Measurements from ENCODE around the gene SYP. TPM values are rescaled to one million over a fixed set of nuclear protein-coding genes. Genes with fewer than 3 reads are reported as not detected.

Gene SYP
- total RNA-seq, 1 experiment from 2014 or later = 0.75 TPM

DNA sequence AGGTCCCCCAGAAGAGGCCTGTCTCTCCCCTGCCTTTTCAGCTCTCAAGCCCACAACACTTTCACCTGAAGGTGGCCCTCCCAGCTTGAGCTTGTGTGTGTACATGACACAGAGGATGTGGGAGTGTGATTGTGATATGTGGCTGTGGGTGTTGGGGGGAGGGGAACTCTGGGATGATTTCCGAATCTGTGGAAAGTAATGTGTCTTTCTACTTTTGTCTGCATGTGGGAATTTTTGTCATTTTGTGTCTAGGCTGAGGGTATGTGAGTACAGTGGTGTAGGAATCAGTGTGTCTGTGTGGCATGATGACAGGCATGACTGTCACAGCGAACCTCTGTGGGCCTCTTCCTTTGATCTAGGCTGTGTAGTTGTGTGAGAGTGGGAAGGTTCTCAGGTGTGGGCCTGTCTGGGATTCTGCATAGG is 6.4 kb downstream of the SYP start:
- intact Hi-C loops (cut with micrococcal nuclease) = loop anchor here (5.0 to 10.0 kb wide), 2 partner anchors 561 to 684 kb away; partner anchors contain the start of gene USP27X
- H3K9me3 Mint-ChIP-seq (ENCODE audit: unreplicated experiment) = peaks cover 16% of the 10 kb centered on the region
- POLR2A ChIA-PET = interaction anchor here (0.7 to 0.9 kb wide), 3 partner anchors 38 to 689 kb away, joined by 3 read pairs; no protein-coding TSS in a partner anchor
- CTCF ChIA-PET = interaction anchor here (0.6 to 1.8 kb wide), 8 partner anchors 8 to 683 kb away, joined by 3 to 6 read pairs (median 4); no protein-coding TSS in a partner anchor
- no peak overlapping the region for H3K27ac Mint-ChIP-seq (ENCODE audit: low read depth, unreplicated experiment)
- no peak for DNase-seq (ENCODE audit: unreplicated experiment)
- no TSS peak for BruUV-seq (replicated peaks)
- TF ChIP-seq, protein P1, sequence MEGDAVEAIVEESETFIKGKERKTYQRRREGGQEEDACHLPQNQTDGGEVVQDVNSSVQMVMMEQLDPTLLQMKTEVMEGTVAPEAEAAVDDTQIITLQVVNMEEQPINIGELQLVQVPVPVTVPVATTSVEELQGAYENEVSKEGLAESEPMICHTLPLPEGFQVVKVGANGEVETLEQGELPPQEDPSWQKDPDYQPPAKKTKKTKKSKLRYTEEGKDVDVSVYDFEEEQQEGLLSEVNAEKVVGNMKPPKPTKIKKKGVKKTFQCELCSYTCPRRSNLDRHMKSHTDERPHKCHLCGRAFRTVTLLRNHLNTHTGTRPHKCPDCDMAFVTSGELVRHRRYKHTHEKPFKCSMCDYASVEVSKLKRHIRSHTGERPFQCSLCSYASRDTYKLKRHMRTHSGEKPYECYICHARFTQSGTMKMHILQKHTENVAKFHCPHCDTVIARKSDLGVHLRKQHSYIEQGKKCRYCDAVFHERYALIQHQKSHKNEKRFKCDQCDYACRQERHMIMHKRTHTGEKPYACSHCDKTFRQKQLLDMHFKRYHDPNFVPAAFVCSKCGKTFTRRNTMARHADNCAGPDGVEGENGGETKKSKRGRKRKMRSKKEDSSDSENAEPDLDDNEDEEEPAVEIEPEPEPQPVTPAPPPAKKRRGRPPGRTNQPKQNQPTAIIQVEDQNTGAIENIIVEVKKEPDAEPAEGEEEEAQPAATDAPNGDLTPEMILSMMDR (IDR thresholded peaks at IDR 0.05; ENCODE audit: unreplicated experiment) = no peak
- peaks cover 12% of the 10 kb centered on the region for H3K4me1 Mint-ChIP-seq (ENCODE audit: insufficient read depth, unreplicated experiment)
- H3K4me3 Mint-ChIP-seq (ENCODE audit: unreplicated experiment) = no peak overlapping the region
- H3K36me3 Mint-ChIP-seq (ENCODE audit: insufficient read depth, unreplicated experiment) = peaks cover 10% of the 10 kb centered on the region
- peaks cover 11% of the 10 kb centered on the region for H3K27me3 Mint-ChIP-seq (ENCODE audit: insufficient read depth, unreplicated experiment)

DNA sequence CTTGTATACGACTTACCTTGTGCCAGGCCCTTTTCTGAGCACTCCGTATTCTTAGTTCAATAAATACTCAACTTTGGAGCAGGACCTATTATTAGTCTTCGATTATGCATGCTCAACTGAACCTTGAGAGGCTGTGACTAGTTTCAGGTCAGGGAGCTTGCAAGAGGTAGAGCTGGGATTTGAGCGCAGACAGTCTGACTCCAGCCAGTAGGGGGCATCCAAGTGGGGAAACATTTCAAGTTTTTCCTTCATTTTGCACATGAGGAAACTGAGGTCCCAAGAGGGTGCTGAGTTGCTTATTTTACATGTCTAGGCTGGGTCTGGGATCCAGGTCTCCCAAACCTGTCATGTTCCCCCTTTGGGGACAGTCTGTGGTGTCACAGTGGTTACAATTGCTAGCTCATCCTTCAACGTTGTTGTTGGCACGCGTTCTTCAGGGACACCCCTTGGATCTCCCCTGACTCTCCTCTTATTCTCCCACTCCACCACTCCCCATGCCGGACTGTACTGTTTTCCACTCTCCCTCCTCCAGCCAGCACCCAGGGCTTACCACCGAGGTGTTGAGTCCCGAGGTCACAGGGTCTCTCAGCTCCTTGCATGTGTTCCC is 7.2 kb downstream of the SYP start:
- TF ChIP-seq, protein P1 (IDR thresholded peaks at IDR 0.05; ENCODE audit: unreplicated experiment) = peak; percentile 30
- Mint-ChIP-seq H3K4me1 (ENCODE audit: insufficient read depth, unreplicated experiment) (peaks cover 16% of the 10 kb centered on the region), H3K4me3 (ENCODE audit: unreplicated experiment) (peak overlapping the region; percentile 21), H3K27me3 (ENCODE audit: insufficient read depth, unreplicated experiment) (peaks cover 4% of the 10 kb centered on the region), H3K36me3 (ENCODE audit: insufficient read depth, unreplicated experiment) (peaks cover 10% of the 10 kb centered on the region), H3K27ac (ENCODE audit: low read depth, unreplicated experiment) (no peak overlapping the region), H3K9me3 (ENCODE audit: unreplicated experiment) (peaks cover 8% of the 10 kb centered on the region)
- DNase-seq (ENCODE audit: unreplicated experiment) = peak; percentile 24
- CTCF ChIA-PET = interaction anchor here (0.7 to 3.7 kb wide), 21 partner anchors 8 to 696 kb away, joined by 3 to 15 read pairs (median 4); partner anchors contain the start of gene PLP2
- POLR2A ChIA-PET = interaction anchor here (0.7 to 1.4 kb wide), 6 partner anchors 26 to 689 kb away, joined by 3 to 8 read pairs (median 3); partner anchors contain the start of gene PPP1R3F
- intact Hi-C loops (cut with micrococcal nuclease) = loop anchor here (5.0 to 10.0 kb wide), 2 partner anchors 562 to 684 kb away; partner anchors contain the start of gene USP27X
- no TSS peak for BruUV-seq (replicated peaks)

DNA sequence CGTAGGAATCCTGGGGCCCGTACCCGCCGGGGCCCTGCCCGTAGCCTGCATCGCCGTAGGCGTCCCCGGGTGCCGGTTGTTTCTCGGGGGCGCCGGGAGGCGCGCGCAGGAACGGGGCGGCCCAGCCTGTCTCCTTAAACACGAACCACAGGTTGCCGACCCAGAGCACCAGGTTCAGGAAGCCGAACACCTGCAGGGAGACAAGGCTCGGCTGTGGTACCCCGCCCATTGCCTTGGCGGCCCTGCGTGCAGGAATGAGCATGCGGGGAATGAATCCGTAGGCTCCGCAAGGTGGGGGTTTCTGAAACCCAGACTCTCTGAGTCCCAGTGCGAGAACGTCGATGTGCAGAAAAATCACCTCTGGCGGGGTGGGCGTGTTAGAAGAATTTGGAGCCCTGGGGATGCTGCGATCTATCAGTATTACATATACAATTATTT is 8.4 kb downstream of the SYP start:
- Mint-ChIP-seq H3K27me3 (ENCODE audit: insufficient read depth, unreplicated experiment) (no peaks in the 10 kb centered on the region), H3K36me3 (ENCODE audit: insufficient read depth, unreplicated experiment) (peaks cover 10% of the 10 kb centered on the region), H3K27ac (ENCODE audit: low read depth, unreplicated experiment) (peak overlapping the region; percentile 86), H3K9me3 (ENCODE audit: unreplicated experiment) (peaks cover 6% of the 10 kb centered on the region), H3K4me3 (ENCODE audit: unreplicated experiment) (peak overlapping the region; percentile 83), H3K4me1 (ENCODE audit: insufficient read depth, unreplicated experiment) (peaks cover 16% of the 10 kb centered on the region)
- intact Hi-C loops (cut with micrococcal nuclease) = loop anchor here (1.0 to 10.0 kb wide), 4 partner anchors 68 to 686 kb away; partner anchors contain the start of genes GPKOW, PPP1R3F and USP27X
- ChIA-PET POLR2A (interaction anchor here (0.7 to 2.7 kb wide), 12 partner anchors 15 to 921 kb away, joined by 3 to 48 read pairs (median 6); partner anchors contain the start of genes PLP2, PPP1R3F and WDR45), CTCF (interaction anchor here (0.6 to 3.7 kb wide), 7 partner anchors 11 to 560 kb away, joined by 3 to 15 read pairs (median 3); no protein-coding TSS in a partner anchor)
- DNase-seq (ENCODE audit: unreplicated experiment) = no peak
- BruUV-seq (replicated peaks) = TSS peak; percentile 45
- TF ChIP-seq, protein P1 (IDR thresholded peaks at IDR 0.05; ENCODE audit: unreplicated experiment) = no peak

Data from MCF 10A (cell line).